T-helper 2 cell treated with Interferon-gamma antibody and Interleukin-4, amounts not matched to agents 100 ng/mL and 5 ng/mL, for 36 hours (primary cell): ENCODE measurements around the gene PPM1H. TPM values are rescaled to one million over a fixed set of nuclear protein-coding genes. Genes with fewer than 3 reads are reported as not detected.

ENCODE experiments used
- intact Hi-C: fragments of 100-400 bp; cut with micrococcal nuclease; formaldehyde crosslinking; loops from one replicate; pipeline ENCODE4 v1.15.1; 2023
- total RNA-seq: library from RNA; stranded (reverse); gene quantifications from 2 replicates; pipeline ENCODE4 v1.2.3, GENCODE V29; 2022

The PPM1H gene
- total RNA-seq, 1 donor from 2014 or later: 0.11 TPM

- intact Hi-C loops: no loop called here
Observed at GRCh38 chr12:62714774-62715721, 219.9 kb downstream of the PPM1H start.

GRCh38 chr12:62714181-62714773 is 220.7 kb downstream of the PPM1H start:
- intact Hi-C loops: no loop called here

GRCh38 chr12:62713723-62714122 is 221.2 kb downstream of the PPM1H start:
- intact Hi-C loops: no loop called here

- intact Hi-C loops: no loop called here
Observed at GRCh38 chr12:62712681-62713573, 222.0 kb downstream of the PPM1H start.

- intact Hi-C loops: no loop called here
Observed at GRCh38 chr12:62711631-62712241, 223.2 kb downstream of the PPM1H start.

GRCh38 chr12:62709311-62709710 is 225.6 kb downstream of the PPM1H start:
- intact Hi-C loops: no loop called here

GRCh38 chr12:62707939-62708338 is 227.0 kb downstream of the PPM1H start:
- intact Hi-C loops: no loop called here

GRCh38 chr12:62705846-62706245 is 229.1 kb downstream of the PPM1H start:
- intact Hi-C loops: no loop called here

- intact Hi-C loops: no loop called here
Observed at GRCh38 chr12:62703011-62703380, 232.0 kb downstream of the PPM1H start.

GRCh38 chr12:62701492-62701891 is 233.5 kb downstream of the PPM1H start:
- intact Hi-C loops: no loop called here

- intact Hi-C loops: no loop called here
Observed at GRCh38 chr12:62700091-62700880, 234.7 kb downstream of the PPM1H start.

- intact Hi-C loops: no loop called here
Observed at GRCh38 chr12:62698701-62699101, 236.2 kb downstream of the PPM1H start.

GRCh38 chr12:62697893-62698292 is 237.1 kb downstream of the PPM1H start:
- intact Hi-C loops: no loop called here

GRCh38 chr12:62695696-62696095 is 239.3 kb downstream of the PPM1H start:
- intact Hi-C loops: no loop called here

GRCh38 chr12:62694632-62695031 is 240.3 kb downstream of the PPM1H start:
- intact Hi-C loops: no loop called here

GRCh38 chr12:62694116-62694515 is 240.8 kb downstream of the PPM1H start:
- intact Hi-C loops: no loop called here

- intact Hi-C loops: no loop called here
Observed at GRCh38 chr12:62693376-62694050, 241.4 kb downstream of the PPM1H start.

GRCh38 chr12:62692884-62693283 is 242.1 kb downstream of the PPM1H start:
- intact Hi-C loops: no loop called here

- intact Hi-C loops: no loop called here
Observed at GRCh38 chr12:62691309-62691708, 243.6 kb downstream of the PPM1H start.
